PC-3 (cell line): Measurements from ENCODE around the gene HOXA2. TPM values are rescaled to one million over a fixed set of nuclear protein-coding genes. Genes with fewer than 3 reads are reported as not detected.
A peak's percentile ranks its signal among the peaks of the same experiment; 100 is the strongest.

Experiments
- ATAC-seq: fragments of 200-7000 bp; cut with Tn5 transposase; 2 replicates; pipeline ENCODE4 v1.9.1; 2020; ENCODE audit warnings: mild to moderate bottlenecking, moderate library complexity
- BruUV-seq: library from RNA; stranded (reverse); fragments of 400-500 nt; replicated peaks from 2 replicates; lab custom pipeline; 2021; lab: Mats Ljungman, UMichigan
- CTCF ChIA-PET: fragments of 300-600 bp; sonication (Branson Sonifier 250); formaldehyde crosslinking; loops from one replicate; lab custom pipeline; 2022; ENCODE audit warnings: antibody characterized with exemption; lab: Charles Lee
- POLR2A ChIA-PET: fragments of 300-600 bp; sonication (Branson Sonifier 250); formaldehyde crosslinking; loops from one replicate; lab custom pipeline; 2022; ENCODE audit warnings: antibody characterized with exemption; ENCODE audit not compliant: unreplicated experiment; lab: Charles Lee
- DNase-seq: peaks from one replicate; pipeline ENCODE4 v3.0.0-alpha.2; 2015
- H2AFZ ChIP-seq: fragments of 300-600 bp; sonication (generic); 2 replicates; pipeline ENCODE4 v1.6.0; 2016; ENCODE audit warnings: antibody characterized with exemption, low read length
- H3F3A ChIP-seq: fragments of 300-600 bp; sonication (generic); one replicate; pipeline ENCODE4 v1.6.0; 2017; ENCODE audit warnings: antibody characterized with exemption, low read length, control low read depth, mild to moderate bottlenecking; ENCODE audit not compliant: unreplicated experiment
- H3K27ac ChIP-seq: fragments of 300-600 bp; sonication (generic); 2 replicates; pipeline ENCODE4 v1.5.1; 2016; ENCODE audit warnings: mild to moderate bottlenecking, low read length
- H3K27me3 ChIP-seq: fragments of 300-600 bp; sonication (generic); 2 replicates; pipeline ENCODE4 v1.6.1; 2016; ENCODE audit warnings: low read length, mixed read lengths
- H3K36me3 ChIP-seq: fragments of 300-600 bp; sonication (generic); 2 replicates; pipeline ENCODE4 v1.6.1; 2016; ENCODE audit warnings: low read depth, mixed run types, low read length, mixed read lengths
- H3K4me1 ChIP-seq: fragments of 300-600 bp; sonication (generic); 2 replicates; pipeline ENCODE4 v1.5.1; 2016; ENCODE audit warnings: low read length; ENCODE audit not compliant: insufficient read depth
- H3K4me2 ChIP-seq: fragments of 300-600 bp; sonication (generic); 2 replicates; pipeline ENCODE4 v1.6.0; 2016; ENCODE audit warnings: low read length
- H3K4me3 ChIP-seq: fragments of 300-600 bp; sonication (generic); 2 replicates; pipeline ENCODE4 v1.5.1; 2016; ENCODE audit warnings: mild to moderate bottlenecking, low read length, mixed read lengths
- H3K79me2 ChIP-seq: fragments of 300-600 bp; sonication (generic); 2 replicates; pipeline ENCODE4 v1.6.1; 2017; ENCODE audit warnings: low read length, mixed read lengths
- H3K9ac ChIP-seq: fragments of 300-600 bp; sonication (generic); 2 replicates; pipeline ENCODE4 v1.6.0; 2016; ENCODE audit warnings: mild to moderate bottlenecking, low read length
- H3K9me2 ChIP-seq: fragments of 300-600 bp; sonication (generic); replicated peaks from 2 replicates; pipeline ENCODE4 v1.6.1; 2016; ENCODE audit warnings: mixed run types, low read length, mixed read lengths
- H3K9me3 ChIP-seq: fragments of 300-600 bp; sonication (generic); 2 replicates; pipeline ENCODE4 v1.6.1; 2016; ENCODE audit warnings: low read length, mixed read lengths
- H4K20me1 ChIP-seq: fragments of 300-600 bp; sonication (generic); 2 replicates; pipeline ENCODE4 v1.6.1; 2016; ENCODE audit warnings: low read length, mixed read lengths
- CTCF ChIP-seq: fragments of 300-600 bp; sonication (generic); conservative IDR thresholded peaks from 2 replicates; pipeline ENCODE4 v1.5.1; 2017; ENCODE audit warnings: antibody characterized with exemption, low read depth, mild to moderate bottlenecking, low read length
- EZH2 ChIP-seq: fragments of 300-600 bp; sonication (generic); IDR thresholded peaks from one replicate; pipeline ENCODE4 v1.6.1; 2017; ENCODE audit warnings: antibody characterized with exemption, mild to moderate bottlenecking, low read length; ENCODE audit not compliant: unreplicated experiment
- EZH2phosphoT487 ChIP-seq: fragments of 300-600 bp; sonication (generic); IDR thresholded peaks from 2 replicates; pipeline ENCODE4 v1.6.1; 2018; ENCODE audit warnings: mild to moderate bottlenecking, antibody characterized with exemption, low read length, borderline replicate concordance
- intact Hi-C: fragments of 100-400 bp; cut with micrococcal nuclease; formaldehyde crosslinking; loops from 2 replicates; pipeline ENCODE4 v1.9.0; 2023
- total RNA-seq: library from RNA; depleted of rRNA; stranded (reverse); fragments of >200 nt; gene quantifications from 2 replicates; pipeline ENCODE4 v1.2.3, GENCODE V29; 2014

Gene HOXA2
- total RNA-seq, 1 experiment from 2014 or later, result 0.07 TPM

- Histone ChIP-seq H3K36me3 (no peaks in the 10 kb centered on the region), H4K20me1 (no peaks in the 10 kb centered on the region), H3F3A (no peaks in the 10 kb centered on the region), H3K4me1 (peaks cover 20% of the 10 kb centered on the region), H3K4me3 (no peak overlapping the region), H3K4me2 (peak overlapping the region; percentile 54), H3K27ac (peak overlapping the region; percentile 72), H3K9me2 (no peaks in the 10 kb centered on the region), H3K9ac (peak overlapping the region; percentile 22; the same call in 1 of the 2 replicates), H3K27me3 (no peaks in the 10 kb centered on the region), H3K9me3 (no peaks in the 10 kb centered on the region), H3K79me2 (no peaks in the 10 kb centered on the region), H2AFZ (no peak overlapping the region)
- ChIA-PET CTCF (no interaction called here), POLR2A (interaction anchor here (0.6 kb wide), 2 partner anchors 97 to 119 kb away, joined by 3 to 4 read pairs; partner anchors contain the start of gene HOXA11)
- peak; percentile 90 for DNase-seq
- TF ChIP-seq EZH2 (no peak), EZH2phosphoT487 (no peak), CTCF (no peak)
- intact Hi-C loops, result no loop called here
- ATAC-seq, result peak; percentile 88
- BruUV-seq, result no TSS peak
Observed at GRCh38 chr7:27066148-27066547, 36.3 kb downstream of the HOXA2 start.

- Histone ChIP-seq H3K79me2 (no peaks in the 10 kb centered on the region), H3K9me2 (no peaks in the 10 kb centered on the region), H3K27ac (peak overlapping the region; percentile 72), H3K4me2 (peak overlapping the region; percentile 54), H3F3A (no peaks in the 10 kb centered on the region), H3K36me3 (no peaks in the 10 kb centered on the region), H3K27me3 (no peaks in the 10 kb centered on the region), H3K4me3 (no peak overlapping the region), H3K4me1 (peaks cover 20% of the 10 kb centered on the region), H3K9ac (peak overlapping the region; percentile 22; the same call in 1 of the 2 replicates), H2AFZ (no peak overlapping the region), H3K9me3 (no peaks in the 10 kb centered on the region), H4K20me1 (no peaks in the 10 kb centered on the region)
- BruUV-seq, result no TSS peak
- intact Hi-C loops, result no loop called here
- DNase-seq, result no peak
- TF ChIP-seq EZH2 (no peak), CTCF (no peak), EZH2phosphoT487 (no peak)
- POLR2A ChIA-PET, result interaction anchor here (0.6 kb wide), 2 partner anchors 97 to 119 kb away, joined by 3 to 4 read pairs; partner anchors contain the start of gene HOXA11
- ATAC-seq, result peak; percentile 6; the same call in 1 of the 2 replicates
- CTCF ChIA-PET, result no interaction called here
Observed at GRCh38 chr7:27065709-27066108, 36.8 kb downstream of the HOXA2 start.

GRCh38 chr7:27064661-27065060 is 37.8 kb downstream of the HOXA2 start:
- no peaks in the 10 kb centered on the region for H4K20me1 ChIP-seq
- no peaks in the 10 kb centered on the region for H3K79me2 ChIP-seq
- no peaks in the 10 kb centered on the region for H3K36me3 ChIP-seq
- ATAC-seq, result no peak; the same call in 1 of the 2 replicates
- no peak overlapping the region for H3K4me3 ChIP-seq
- no peak overlapping the region for H3K9ac ChIP-seq
- no peak overlapping the region for H3K27ac ChIP-seq
- no peaks in the 10 kb centered on the region for H3K9me2 ChIP-seq
- CTCF ChIA-PET, result interaction anchor here (0.6 kb wide), 1 partner anchor 375 kb away, joined by 4 read pairs; no protein-coding TSS in a partner anchor
- no peaks in the 10 kb centered on the region for H3K27me3 ChIP-seq
- intact Hi-C loops, result no loop called here
- no peaks in the 10 kb centered on the region for H3F3A ChIP-seq
- H3K9me3 ChIP-seq, result no peaks in the 10 kb centered on the region
- BruUV-seq, result no TSS peak
- POLR2A ChIA-PET, result no interaction called here
- TF ChIP-seq EZH2phosphoT487, result no peak
- no peak for TF ChIP-seq CTCF
- no peak for TF ChIP-seq EZH2
- DNase-seq, result no peak
- H3K4me2 ChIP-seq, result peak overlapping the region; percentile 24; the same call in 1 of the 2 replicates
- 0 out of 2 replicates have a peak overlapping the region, but pooled peaks have one; percentile 44 for H2AFZ ChIP-seq
- peaks cover 20% of the 10 kb centered on the region for H3K4me1 ChIP-seq
